Testis (tissue), 2 donors: ENCODE data around the gene COTL1.

Experiments
- CTCF ChIP-seq, 3 experiments: fragments of 450-650 bp in 2 of 3; fragments of 200-600 bp in 1 of 3; sonication (generic) in 1 of 3; IDR thresholded peaks; one replicate each; pipeline ENCODE4 v1.5.1; 2016 to 2019; ENCODE audit warnings: antibody characterized with exemption in 3 of 3, mild to moderate bottlenecking in 2 of 3, moderate library complexity in 1 of 3
- POLR2A ChIP-seq: fragments of 450-650 bp; IDR thresholded peaks from one replicate; pipeline ENCODE4 v1.6.1; 2017; ENCODE audit warnings: antibody characterized with exemption, mild to moderate bottlenecking, moderate library complexity

DNA sequence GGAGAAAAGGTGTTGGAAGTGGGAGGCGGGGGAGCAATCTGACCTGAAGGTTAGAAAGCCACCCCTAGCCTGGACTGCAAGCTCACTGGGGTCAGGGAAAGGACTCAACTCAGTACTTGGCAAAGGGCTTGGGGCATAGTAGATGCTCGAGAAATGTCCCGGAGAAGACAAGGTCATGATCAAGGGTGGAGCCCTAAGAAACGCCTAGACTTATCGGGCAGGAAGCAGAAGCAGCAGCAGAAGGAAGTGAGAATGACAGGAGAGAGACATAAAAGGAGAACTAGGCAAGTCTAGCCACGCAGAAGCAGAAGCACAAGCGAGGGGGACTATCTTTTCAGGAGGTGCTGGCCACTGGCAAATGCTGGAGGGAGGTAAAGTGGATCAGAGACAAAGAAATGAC, 10.2 kb downstream of the COTL1 start:
- no peak for TF ChIP-seq CTCF (IDR thresholded peaks at IDR 0.05)
- no peak for TF ChIP-seq POLR2A
